ENCODE measurements around the gene APOL2. TPM values are rescaled to one million over a fixed set of nuclear protein-coding genes. Genes with fewer than 3 reads are reported as not detected.

Gene APOL2
- polyA plus RNA-seq, 1 donor from 2014 or later, result not detected

- no peak overlapping the region for H3K4me2 ChIP-seq (ENCODE audit: low read length)
- H3K27ac ChIP-seq (ENCODE audit: low read length), result no peak overlapping the region
- no peak overlapping the region for H3K4me3 ChIP-seq (ENCODE audit: low read length)
- H3K9me3 ChIP-seq (ENCODE audit: low read length), result no peaks in the 10 kb centered on the region
- H2AFZ ChIP-seq (ENCODE audit: low read depth, low read length), result no peak overlapping the region
- no peaks in the 10 kb centered on the region for H3K27me3 ChIP-seq (ENCODE audit: insufficient read depth, low read depth, low read length)
- peaks cover 6% of the 10 kb centered on the region for H3K36me3 ChIP-seq (ENCODE audit: insufficient read depth, low read length)
- no peaks in the 10 kb centered on the region for H3K9me2 ChIP-seq (ENCODE audit: insufficient read depth, low read length)
- H3F3A ChIP-seq (ENCODE audit: insufficient read depth, low read length, poor library complexity, severe bottlenecking), result no peaks in the 10 kb centered on the region
- H4K20me1 ChIP-seq (ENCODE audit: insufficient read depth), result no peaks in the 10 kb centered on the region
- no peak overlapping the region for H3K9ac ChIP-seq (ENCODE audit: low read length)
- H3K79me2 ChIP-seq (replicated peaks; ENCODE audit: insufficient read depth, low read length), result no peaks in the 10 kb centered on the region
- no peak for TF ChIP-seq TAF1 (IDR thresholded peaks at IDR 0.05; ENCODE audit: low read depth)
- no peak for TF ChIP-seq CTCF (IDR thresholded peaks at IDR 0.05; ENCODE audit: poor library complexity, severe bottlenecking)
- no peak for TF ChIP-seq EZH2 (IDR thresholded peaks at IDR 0.05; ENCODE audit: borderline replicate concordance, insufficient read depth, low read length, poor library complexity, severe bottlenecking)
- TF ChIP-seq MXI1 (conservative IDR thresholded peaks at IDR 0.05; ENCODE audit: poor library complexity, severe bottlenecking), result no peak
- TF ChIP-seq RAD21 (conservative IDR thresholded peaks at IDR 0.05), result no peak
- TF ChIP-seq EP300 (conservative IDR thresholded peaks at IDR 0.05; ENCODE audit: poor library complexity, severe bottlenecking), result no peak
- no peak for TF ChIP-seq POLR2AphosphoS5 (IDR thresholded peaks at IDR 0.05)
- no peak for TF ChIP-seq REST (IDR thresholded peaks at IDR 0.05; ENCODE audit: borderline replicate concordance)
- TF ChIP-seq SMC3 (conservative IDR thresholded peaks at IDR 0.05; ENCODE audit: poor library complexity), result no peak
Measured at GRCh38 chr22:36285017-36285416, 45.7 kb upstream of the APOL2 start.

GRCh38 chr22:36284171-36284571, 44.8 kb upstream of the APOL2 start:
- no peak overlapping the region for H2AFZ ChIP-seq (ENCODE audit: low read depth, low read length)
- H3K27ac ChIP-seq (ENCODE audit: low read length), result no peak overlapping the region
- no peaks in the 10 kb centered on the region for H3K36me3 ChIP-seq (ENCODE audit: insufficient read depth, low read length)
- no peaks in the 10 kb centered on the region for H3K9me3 ChIP-seq (ENCODE audit: low read length)
- H3K4me2 ChIP-seq (ENCODE audit: low read length), result no peak overlapping the region
- no peaks in the 10 kb centered on the region for H3K79me2 ChIP-seq (replicated peaks; ENCODE audit: insufficient read depth, low read length)
- no peaks in the 10 kb centered on the region for H3K27me3 ChIP-seq (ENCODE audit: insufficient read depth, low read depth, low read length)
- no peaks in the 10 kb centered on the region for H3F3A ChIP-seq (ENCODE audit: insufficient read depth, low read length, poor library complexity, severe bottlenecking)
- H3K9me2 ChIP-seq (ENCODE audit: insufficient read depth, low read length), result no peaks in the 10 kb centered on the region
- H4K20me1 ChIP-seq (ENCODE audit: insufficient read depth), result no peaks in the 10 kb centered on the region
- no peak overlapping the region for H3K9ac ChIP-seq (ENCODE audit: low read length)
- H3K4me3 ChIP-seq (ENCODE audit: low read length), result no peak overlapping the region
- TF ChIP-seq POLR2AphosphoS5 (IDR thresholded peaks at IDR 0.05) (no peak), CTCF (IDR thresholded peaks at IDR 0.05; ENCODE audit: poor library complexity, severe bottlenecking) (no peak)
